GM21529 (cell line): ENCODE data around the gene RXRG.
"Not testable (repeated sequence)": the region's sequence is repeated elsewhere in the genome, so short reads cannot be mapped to it uniquely, and the experiment has no call there.

Experiments
- ATAC-seq: cut with Tn5 transposase; IDR thresholded peaks from one replicate; pipeline ENCODE4 v1.9.1; 2021; ENCODE audit not compliant: unreplicated experiment

The RXRG gene

GRCh38 chr1:165444897-165445370, at the start of gene RXRG:
Gene RXRG (minus strand): TSS chr1:165445126. CDS start chr1:165444893, 233 bp downstream.
- ATAC-seq = no peak

DNA sequence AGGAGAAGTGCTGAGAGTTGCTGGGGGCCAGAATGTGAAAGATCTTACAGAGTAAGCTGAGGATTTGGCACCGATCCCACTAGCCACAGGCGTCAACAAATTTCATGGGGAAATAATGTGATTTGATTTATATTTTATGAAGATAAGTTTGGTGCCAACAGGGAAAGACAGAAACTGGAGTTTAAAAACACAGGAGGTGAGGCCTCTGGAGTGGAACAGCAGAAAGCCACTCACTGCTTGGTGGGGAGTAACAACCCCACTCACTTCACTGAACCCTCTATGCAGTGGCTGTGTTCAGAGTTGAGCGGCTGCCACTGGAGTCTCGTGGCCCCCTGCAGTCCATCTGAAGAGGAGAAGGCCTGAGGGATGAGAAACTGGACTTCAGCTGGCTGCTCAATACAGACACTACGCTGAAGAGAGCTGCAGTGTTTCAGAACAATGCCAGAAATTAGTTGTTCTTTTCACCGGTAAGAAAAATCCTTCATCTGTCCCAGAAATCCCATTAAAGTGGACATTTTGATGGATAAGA, 48.0 kb upstream of the RXRG start:
- no peak for ATAC-seq

GRCh38 chr1:165490175-165490574, 45.2 kb upstream of the RXRG start:
- no peak for ATAC-seq

DNA sequence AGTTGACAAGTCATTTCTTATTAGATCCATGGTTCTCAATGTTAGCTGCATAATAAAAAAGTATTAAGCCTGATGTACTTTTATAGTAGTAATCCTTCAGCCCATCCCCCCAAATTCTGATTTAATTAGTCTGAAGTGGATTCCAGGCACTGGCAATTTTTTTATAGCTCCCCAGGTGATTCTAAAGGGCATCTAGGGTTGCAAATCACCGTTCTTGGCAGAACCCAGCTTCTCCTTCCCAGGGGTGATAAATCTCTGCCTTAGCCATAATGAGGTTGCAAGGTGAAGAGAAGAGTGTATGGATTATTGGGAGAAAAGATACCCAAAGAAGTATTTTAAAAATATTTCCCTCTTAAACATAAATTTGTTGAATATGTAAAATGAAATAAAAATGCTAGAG, 43.0 kb upstream of the RXRG start:
- no peak for ATAC-seq

DNA sequence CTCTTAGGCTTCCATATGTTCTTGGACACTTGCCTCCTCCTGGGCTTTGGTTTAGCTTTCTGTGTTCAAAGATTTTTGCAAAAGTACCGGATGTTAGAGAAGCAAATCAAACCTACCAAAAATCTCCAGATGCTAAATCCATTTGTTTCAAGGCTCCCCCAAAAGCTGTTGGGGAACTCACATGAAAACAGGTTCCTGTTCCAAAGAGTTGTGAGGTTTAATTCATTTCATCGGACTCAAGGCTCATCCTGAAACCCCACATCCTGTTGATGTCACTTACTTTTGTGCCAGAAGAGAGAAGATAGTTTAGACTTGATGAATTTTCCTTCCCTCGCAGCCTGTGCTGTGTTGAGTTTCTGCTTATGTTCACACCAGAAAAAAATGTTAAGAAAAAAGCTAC, 41.7 kb upstream of the RXRG start:
- no peak for ATAC-seq

DNA sequence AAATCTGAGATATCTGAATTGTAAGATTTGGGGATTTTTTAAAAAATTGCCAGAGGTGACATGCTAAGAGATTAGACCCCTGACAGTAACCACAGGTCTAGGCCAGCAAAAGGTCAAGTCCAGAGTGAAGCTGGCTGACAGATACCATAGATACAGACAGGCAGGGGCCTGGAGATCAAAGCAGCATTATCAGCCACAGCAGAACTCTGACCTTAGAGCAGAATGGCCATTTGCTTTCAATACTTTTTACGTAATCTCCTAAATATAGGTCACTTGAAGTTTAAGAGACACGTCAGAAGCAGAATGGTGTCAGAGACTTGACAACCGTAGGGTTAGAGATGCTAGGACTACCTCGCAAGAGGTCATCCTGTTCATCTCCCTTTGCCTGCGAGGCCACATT, 40.8 kb upstream of the RXRG start:
- ATAC-seq = no peak

GRCh38 chr1:165484532-165484931, 39.6 kb upstream of the RXRG start:
- ATAC-seq = no peak

- no peak for ATAC-seq
These were observed 38.5 kb upstream of the RXRG start for GRCh38 chr1:165483412-165483811.

- no peak for ATAC-seq
These were observed 37.0 kb upstream of the RXRG start for GRCh38 chr1:165481820-165482532.

GRCh38 chr1:165476776-165477175, 31.9 kb upstream of the RXRG start:
- ATAC-seq = no peak

- no peak for ATAC-seq
These were observed 29.3 kb upstream of the RXRG start for GRCh38 chr1:165474196-165474595.

DNA sequence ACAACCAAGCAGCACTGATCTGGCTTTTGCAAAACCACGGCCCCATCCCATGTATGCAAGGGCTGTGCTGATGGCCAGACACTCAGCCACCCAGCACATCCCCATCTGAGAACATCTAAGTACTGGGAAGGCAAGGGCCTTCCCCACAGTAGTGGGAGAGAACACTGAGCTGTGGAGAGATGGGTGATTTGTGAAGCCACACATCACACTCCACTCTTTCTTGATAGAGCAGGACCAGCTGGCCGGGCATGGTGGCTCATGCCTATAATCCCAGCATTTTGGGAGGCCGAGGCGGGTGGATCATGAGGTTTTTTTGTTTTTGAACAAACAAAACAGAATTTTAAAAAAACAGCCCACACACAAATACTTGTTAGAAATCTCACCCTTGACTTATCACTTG, 28.2 kb upstream of the RXRG start:
- ATAC-seq = no peak

DNA sequence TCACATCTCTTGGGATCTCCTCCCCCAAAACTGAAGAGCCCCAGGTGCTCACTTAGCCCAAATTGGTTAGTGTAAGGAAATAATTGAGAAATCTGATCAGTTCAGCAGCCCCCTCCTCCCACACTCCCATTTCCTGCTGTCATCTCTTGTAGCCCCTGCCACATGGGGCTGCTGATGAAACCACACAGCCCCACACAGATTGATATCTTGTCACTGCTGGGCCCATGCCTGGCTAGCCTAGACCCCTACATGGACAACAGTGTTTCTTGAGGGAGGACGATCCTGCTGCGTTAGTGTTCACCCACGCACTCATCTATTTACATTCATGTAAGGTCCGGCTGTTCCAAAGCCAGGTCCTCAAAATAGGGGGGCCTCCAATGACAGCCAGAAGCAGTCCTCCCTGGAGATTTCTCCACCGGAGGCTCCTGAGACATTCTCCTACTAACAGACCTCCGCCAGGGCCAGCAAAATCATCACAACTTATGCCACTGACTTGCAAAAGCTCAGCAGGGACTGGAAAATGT, 23.9 kb upstream of the RXRG start:
- ATAC-seq = no peak

DNA sequence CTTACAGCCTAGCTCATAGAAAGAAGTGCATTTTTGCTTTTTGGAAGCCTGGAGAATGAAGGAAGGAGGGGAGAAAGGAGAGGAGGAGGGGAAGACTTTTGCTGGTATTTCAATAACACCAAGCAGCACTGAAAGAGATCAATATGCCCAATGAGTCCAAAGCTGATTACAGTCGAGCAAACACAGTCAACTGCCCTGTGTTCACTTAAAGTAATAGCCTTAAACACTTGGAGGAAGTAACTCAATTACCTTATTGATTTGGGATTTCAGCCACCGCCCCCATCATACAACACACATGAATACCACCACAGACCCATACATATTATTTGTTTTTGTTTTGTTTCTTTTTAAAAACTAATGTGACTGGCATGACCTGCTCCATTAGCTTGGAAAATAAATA, 23.3 kb upstream of the RXRG start:
- no peak for ATAC-seq

GRCh38 chr1:165467706-165468105, 22.8 kb upstream of the RXRG start:
- ATAC-seq = no peak

GRCh38 chr1:165463978-165464377, 19.1 kb upstream of the RXRG start:
- no peak for ATAC-seq

GRCh38 chr1:165459683-165460082, 14.8 kb upstream of the RXRG start:
- ATAC-seq = not testable (repeated sequence)

GRCh38 chr1:165456861-165457260, 11.9 kb upstream of the RXRG start:
- no peak for ATAC-seq

DNA sequence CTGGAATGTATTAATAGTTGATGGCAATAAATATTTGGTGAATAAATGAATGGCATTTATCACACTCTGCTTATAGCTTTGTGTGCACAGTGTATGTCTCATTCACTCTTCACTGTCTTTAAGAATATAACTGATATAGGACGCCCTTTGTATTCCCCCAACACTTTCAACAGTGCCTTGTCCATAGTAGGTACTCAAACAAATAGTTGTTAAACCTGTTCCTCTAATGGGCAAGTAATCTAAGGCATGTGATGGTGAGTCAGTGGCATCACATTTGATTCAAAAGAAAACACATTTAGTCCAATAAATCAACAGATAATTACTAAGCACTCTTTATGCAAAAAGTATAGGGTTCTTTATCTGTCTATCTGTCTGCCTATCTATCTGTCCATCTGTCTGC, 11.2 kb upstream of the RXRG start:
- ATAC-seq = no peak

GRCh38 chr1:165455111-165455510, 10.2 kb upstream of the RXRG start:
- ATAC-seq = no peak

DNA sequence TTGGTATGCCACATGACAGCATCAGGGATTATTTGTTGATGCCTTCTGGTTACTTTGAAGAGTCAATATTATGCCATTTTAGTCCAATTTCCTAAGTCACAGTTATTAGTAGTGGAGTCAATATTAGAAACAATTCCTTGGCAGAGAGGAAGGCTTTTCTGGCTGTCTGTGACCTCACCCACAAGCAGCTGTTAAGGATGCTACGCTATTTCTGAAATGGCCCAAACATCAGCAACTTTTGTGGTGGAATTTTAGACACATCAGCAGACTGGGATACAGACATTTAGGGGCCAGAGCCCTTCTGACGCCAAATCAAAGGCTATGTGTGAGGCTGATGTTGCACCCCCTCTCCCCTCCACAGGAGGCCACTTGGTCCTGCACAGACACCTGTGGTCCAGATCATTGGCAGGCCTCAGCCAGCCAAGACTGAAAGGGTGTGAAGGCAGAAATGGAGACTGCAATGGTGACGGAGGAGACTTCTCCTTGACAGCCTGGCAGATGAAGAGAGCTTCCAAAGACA, 9.2 kb upstream of the RXRG start:
- no peak for ATAC-seq

GRCh38 chr1:165452336-165453130, 7.6 kb upstream of the RXRG start:
- no peak for ATAC-seq
